HepG2 (cell line): ENCODE results near the gene TCAIM. TPM values are rescaled to one million over a fixed set of nuclear protein-coding genes. Genes with fewer than 3 reads are reported as not detected.

Experiments used
- BORCS8-MEF2B ChIP-seq: sonication (generic); formaldehyde crosslinking; IDR thresholded peaks from 2 replicates; pipeline ENCODE4 v1.8.0; 2022; ENCODE audit warnings: mild to moderate bottlenecking, missing genetic modification reagents
- ETS1 ChIP-seq: sonication (generic); formaldehyde crosslinking; IDR thresholded peaks from 2 replicates; pipeline ENCODE4 v1.4.0; 2020; ENCODE audit warnings: missing genetic modification reagents
- GLMP ChIP-seq: sonication (generic); formaldehyde crosslinking; IDR thresholded peaks from 2 replicates; pipeline ENCODE4 v1.9.0; 2021; ENCODE audit warnings: missing genetic modification reagents, mild to moderate bottlenecking, borderline replicate concordance
- NONO ChIP-seq, 2 experiments: fragments of 450-650 bp in 1 of 2; sonication (generic) in 1 of 2; formaldehyde crosslinking in 1 of 2; IDR thresholded peaks in 1 of 2; conservative IDR thresholded peaks in 1 of 2; 2 replicates each; pipeline versions ENCODE4 v1.6.1 to v1.8.0; 2017 to 2022; ENCODE audit warnings: mild to moderate bottlenecking in 1 of 2, missing genetic modification reagents in 1 of 2, moderate library complexity in 1 of 2
- SKI ChIP-seq: fragments of 450-650 bp; IDR thresholded peaks from one replicate; pipeline ENCODE4 v1.6.1; 2018; ENCODE audit warnings: mild to moderate bottlenecking; ENCODE audit not compliant: partially characterized antibody
- SNAPC2 ChIP-seq: sonication (generic); formaldehyde crosslinking; IDR thresholded peaks from 2 replicates; pipeline ENCODE4 v1.8.1; 2022; ENCODE audit warnings: mild to moderate bottlenecking, missing genetic modification reagents
- SRSF9 ChIP-seq: fragments of 200-400 bp; formaldehyde crosslinking; IDR thresholded peaks from 2 replicates; pipeline ENCODE4 v1.6.1; 2018; ENCODE audit warnings: borderline replicate concordance, mild to moderate bottlenecking, low read depth, low read length; ENCODE audit not compliant: insufficient read depth, poor library complexity, severe bottlenecking
- SRY ChIP-seq: sonication (generic); formaldehyde crosslinking; IDR thresholded peaks from 2 replicates; pipeline ENCODE4 v1.8.0; 2022; ENCODE audit warnings: mild to moderate bottlenecking, missing genetic modification reagents
- THAP7 ChIP-seq: sonication (generic); formaldehyde crosslinking; IDR thresholded peaks from 2 replicates; pipeline ENCODE4 v1.8.1; 2023; ENCODE audit warnings: mild to moderate bottlenecking, missing genetic modification reagents
- TOPORS ChIP-seq: sonication (generic); formaldehyde crosslinking; IDR thresholded peaks from 2 replicates; pipeline ENCODE4 v1.8.0; 2023; ENCODE audit warnings: mild to moderate bottlenecking, missing genetic modification reagents
- UBTF ChIP-seq: sonication (generic); formaldehyde crosslinking; IDR thresholded peaks from 2 replicates; pipeline ENCODE4 v1.4.0; 2020; ENCODE audit warnings: mild to moderate bottlenecking, missing genetic modification reagents
- ZFP82 ChIP-seq: sonication (generic); formaldehyde crosslinking; IDR thresholded peaks from 2 replicates; pipeline ENCODE4 v1.5.1; 2020; ENCODE audit warnings: mild to moderate bottlenecking, missing genetic modification reagents, borderline replicate concordance
- ZFP91 ChIP-seq: sonication (generic); formaldehyde crosslinking; IDR thresholded peaks from 2 replicates; pipeline ENCODE4 v1.9.0; 2022; ENCODE audit warnings: missing genetic modification reagents, mild to moderate bottlenecking, borderline replicate concordance
- ZGPAT ChIP-seq: IDR thresholded peaks from 2 replicates; pipeline ENCODE4 v1.6.1; 2016; ENCODE audit warnings: mild to moderate bottlenecking
- ZNF260 ChIP-seq: sonication (generic); formaldehyde crosslinking; IDR thresholded peaks from 2 replicates; pipeline ENCODE4 v1.4.0; 2020; ENCODE audit warnings: missing genetic modification reagents, low read depth, mild to moderate bottlenecking, borderline replicate concordance
- ZNF484 ChIP-seq: sonication (generic); formaldehyde crosslinking; IDR thresholded peaks from 2 replicates; pipeline ENCODE4 v1.5.1; 2020; ENCODE audit warnings: mild to moderate bottlenecking, low read depth, missing genetic modification reagents, borderline replicate concordance
- ZNF619 ChIP-seq: sonication (generic); formaldehyde crosslinking; IDR thresholded peaks from 2 replicates; pipeline ENCODE4 v1.4.0; 2020; ENCODE audit warnings: mild to moderate bottlenecking, missing genetic modification reagents
- ZNF839 ChIP-seq: sonication (generic); formaldehyde crosslinking; IDR thresholded peaks from 2 replicates; pipeline ENCODE4 v1.4.0; 2020; ENCODE audit warnings: missing genetic modification reagents, mild to moderate bottlenecking, borderline replicate concordance
- polyA plus RNA-seq, 8 experiments: library from polyadenylated mRNA; depleted of rRNA in 3 of 8; stranded (reverse) in 7 of 8; unstranded in 1 of 8; fragments of >200 nt; fragmentation: Illumina TruSeq in 4 of 8; extraction: Trizol in 4 of 8; gene quantifications; 2 replicates each; pipeline versions ENCODE4 v1.2.1 to v1.2.3, GENCODE V29; 2011 to 2016; ENCODE audit warnings: low read depth in 4 of 8, missing spikeins in 1 of 8, mixed read lengths in 1 of 8; ENCODE audit not compliant: insufficient read depth in 1 of 8
- total RNA-seq, 5 experiments: library from RNA; depleted of rRNA; stranded (reverse); fragments of >200 nt; fragmentation: Illumina TruSeq; extraction: Trizol; gene quantifications; 2 replicates each; pipeline ENCODE4 v1.2.3, GENCODE V29; 2016; ENCODE audit warnings: low read depth in 1 of 5

Gene TCAIM
- total and polyA plus RNA-seq, 2 of the 13 experiments (the other 11 are each of a cell fraction or from before 2014, with no cell fraction given) = 16.9 to 22.6 TPM

GRCh38 chr3:44338010-44338827 is at the start of gene TCAIM (continued):
- TF ChIP-seq TOPORS (CRISPR knock-in tag) (peak; percentile 98), SRSF9 (no peak), ZNF839 (CRISPR knock-in tag) (no peak; the same call in 1 of the 2 replicates), ZGPAT (CRISPR knock-in tag) (peak; percentile 98), ZNF484 (no peak), BORCS8-MEF2B (CRISPR knock-in tag) (peak; percentile 99), ZFP82 (CRISPR knock-in tag) (peak; percentile 69; the same call in 1 of the 2 replicates), THAP7 (peak; percentile 96), SKI (no peak), SRY (CRISPR knock-in tag) (peak; percentile 99), ZFP91 (CRISPR knock-in tag) (peak; percentile 97), UBTF (CRISPR knock-in tag) (peak; percentile 81), ETS1 (CRISPR knock-in tag) (peak; percentile 58; the same call in 1 of the 2 replicates), ZNF619 (peak; percentile 94; the same call in 1 of the 2 replicates), ZNF260 (CRISPR knock-in tag) (no peak), SNAPC2 (CRISPR knock-in tag) (peak; percentile 87), NONO (IDR thresholded peaks at IDR 0.05) (no peak), NONO (CRISPR knock-in tag; conservative IDR thresholded peaks at IDR 0.05) (peak; percentile 99), GLMP (no peak)
